Transverse colon (tissue), 4 donors: ENCODE data around the gene TEAD3.

Experiments used
- CTCF ChIP-seq, 5 experiments: fragments of 200-600 bp in 3 of 5; fragments of 450-650 bp in 2 of 5; sonication (generic) in 3 of 5; IDR thresholded peaks; 1 replicate in 2 of 5; 2 replicates in 3 of 5; pipeline ENCODE4 v1.5.1; 2016 to 2017; ENCODE audit warnings: antibody characterized with exemption in 5 of 5, inconsistent platforms in 3 of 5, mild to moderate bottlenecking in 2 of 5, moderate library complexity in 1 of 5
- EP300 ChIP-seq: sonication (generic); formaldehyde crosslinking; IDR thresholded peaks from one replicate; pipeline ENCODE4 v1.6.1; 2017; ENCODE audit warnings: antibody characterized with exemption, low read depth
- POLR2A ChIP-seq: fragments of 450-650 bp; IDR thresholded peaks from one replicate; pipeline ENCODE4 v1.6.1; 2016; ENCODE audit warnings: antibody characterized with exemption, mild to moderate bottlenecking, moderate library complexity
- POLR2AphosphoS5 ChIP-seq, 3 donors: sonication (generic); formaldehyde crosslinking; IDR thresholded peaks; one replicate each; pipeline ENCODE4 v1.6.1; 2016; ENCODE audit warnings: antibody characterized with exemption in 3 of 3

GRCh38 chr6:35427435-35427834 lies 69.4 kb downstream of the TEAD3 start:
- no peak for TF ChIP-seq CTCF (IDR thresholded peaks at IDR 0.05)
- no peak for TF ChIP-seq POLR2AphosphoS5 (IDR thresholded peaks at IDR 0.05)
- TF ChIP-seq POLR2A = no peak
- TF ChIP-seq EP300 = no peak
